Measurements from ENCODE around the gene PROSER2.

DNA sequence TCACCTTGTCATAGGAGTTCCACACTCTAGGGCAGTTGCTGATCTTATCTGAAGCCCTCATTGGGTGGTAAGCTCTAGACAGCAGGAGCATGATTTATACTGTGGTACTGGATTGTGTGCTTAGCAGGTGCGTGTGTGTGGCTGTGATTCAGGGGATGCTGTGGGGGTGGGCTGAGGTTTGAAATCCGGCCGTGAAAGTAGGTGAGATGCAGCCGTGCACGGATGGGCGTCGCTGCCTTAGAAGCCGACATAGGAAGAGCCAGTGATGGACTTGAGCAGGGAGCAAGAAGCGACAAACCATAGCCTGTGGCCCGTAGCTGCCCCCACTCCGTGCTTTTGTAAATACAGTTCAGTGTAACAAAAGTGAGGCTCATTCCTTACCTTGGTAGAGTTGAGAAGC lies 38.2 kb downstream of the PROSER2 start:
- TF ChIP-seq, protein P1, sequence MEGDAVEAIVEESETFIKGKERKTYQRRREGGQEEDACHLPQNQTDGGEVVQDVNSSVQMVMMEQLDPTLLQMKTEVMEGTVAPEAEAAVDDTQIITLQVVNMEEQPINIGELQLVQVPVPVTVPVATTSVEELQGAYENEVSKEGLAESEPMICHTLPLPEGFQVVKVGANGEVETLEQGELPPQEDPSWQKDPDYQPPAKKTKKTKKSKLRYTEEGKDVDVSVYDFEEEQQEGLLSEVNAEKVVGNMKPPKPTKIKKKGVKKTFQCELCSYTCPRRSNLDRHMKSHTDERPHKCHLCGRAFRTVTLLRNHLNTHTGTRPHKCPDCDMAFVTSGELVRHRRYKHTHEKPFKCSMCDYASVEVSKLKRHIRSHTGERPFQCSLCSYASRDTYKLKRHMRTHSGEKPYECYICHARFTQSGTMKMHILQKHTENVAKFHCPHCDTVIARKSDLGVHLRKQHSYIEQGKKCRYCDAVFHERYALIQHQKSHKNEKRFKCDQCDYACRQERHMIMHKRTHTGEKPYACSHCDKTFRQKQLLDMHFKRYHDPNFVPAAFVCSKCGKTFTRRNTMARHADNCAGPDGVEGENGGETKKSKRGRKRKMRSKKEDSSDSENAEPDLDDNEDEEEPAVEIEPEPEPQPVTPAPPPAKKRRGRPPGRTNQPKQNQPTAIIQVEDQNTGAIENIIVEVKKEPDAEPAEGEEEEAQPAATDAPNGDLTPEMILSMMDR (IDR thresholded peaks at IDR 0.05), result no peak
- TF ChIP-seq POLR2A (IDR thresholded peaks at IDR 0.05), result no peak
